WTC11 (cell line): ENCODE data around the gene PPP1CB. TPM values are rescaled to one million over a fixed set of nuclear protein-coding genes. Genes with fewer than 3 reads are reported as not detected.

Experiments
- ATAC-seq: fragments of 200-7000 bp; cut with Tn5 transposase; 2 replicates; pipeline ENCODE4 v1.10.0; 2021; ENCODE audit warnings: mild to moderate bottlenecking, moderate library complexity
- CTCF ChIA-PET: fragments of 300-600 bp; sonication (Branson Sonifier 250); formaldehyde crosslinking; loops from one replicate; lab custom pipeline; 2021; ENCODE audit warnings: antibody characterized with exemption; lab: Charles Lee
- POLR2A ChIA-PET: fragments of 350-600 bp; sonication (Branson Sonifier 250); formaldehyde crosslinking; loops from one replicate; lab custom pipeline; 2021; ENCODE audit warnings: antibody characterized with exemption; lab: Charles Lee
- DNase-seq: peaks from one replicate; pipeline ENCODE4 v3.0.0; 2021; ENCODE audit warnings: low spot score
- H3K27ac Mint-ChIP-seq: 2 replicates; pipeline ENCODE4 v1.8.0; 2021; ENCODE audit warnings: mixed read lengths
- H3K27me3 Mint-ChIP-seq: 2 replicates; pipeline ENCODE4 v1.8.0; 2021; ENCODE audit warnings: low read depth, mild to moderate bottlenecking, moderate library complexity, mixed read lengths
- H3K36me3 Mint-ChIP-seq: 2 replicates; pipeline ENCODE4 v1.8.0; 2021; ENCODE audit warnings: mixed read lengths
- H3K4me1 Mint-ChIP-seq: 2 replicates; pipeline ENCODE4 v1.8.0; 2022; ENCODE audit warnings: mixed read lengths
- H3K4me3 Mint-ChIP-seq: 2 replicates; pipeline ENCODE4 v1.8.0; 2021; ENCODE audit warnings: mild to moderate bottlenecking, moderate library complexity, mixed read lengths
- H3K9me3 Mint-ChIP-seq: 2 replicates; pipeline ENCODE4 v1.8.0; 2021; ENCODE audit warnings: mixed read lengths
- AFF4 ChIP-seq: sonication (generic); formaldehyde crosslinking; IDR thresholded peaks from 2 replicates; pipeline ENCODE4 v1.8.1; 2023; ENCODE audit warnings: mild to moderate bottlenecking, missing genetic modification reagents, borderline replicate concordance
- E2F1 ChIP-seq: sonication (generic); formaldehyde crosslinking; IDR thresholded peaks from 2 replicates; pipeline ENCODE4 v1.8.0; 2022; ENCODE audit warnings: mild to moderate bottlenecking, missing genetic modification reagents
- FOXK1 ChIP-seq: sonication (generic); formaldehyde crosslinking; IDR thresholded peaks from 2 replicates; pipeline ENCODE4 v1.8.0; 2022; ENCODE audit warnings: mild to moderate bottlenecking, moderate library complexity, missing genetic modification reagents
- GTF2I ChIP-seq: fragments of 250-450 bp; sonication (Bioruptor Pico); conservative IDR thresholded peaks from 2 replicates; pipeline ENCODE4 v1.4.0; 2021; ENCODE audit warnings: mild to moderate bottlenecking
- NR2C2 ChIP-seq: sonication (generic); formaldehyde crosslinking; IDR thresholded peaks from 2 replicates; pipeline ENCODE4 v1.8.0; 2022; ENCODE audit warnings: mild to moderate bottlenecking, missing genetic modification reagents
- OVOL2 ChIP-seq: fragments of 250-450 bp; sonication (Bioruptor Pico); IDR thresholded peaks from 2 replicates; pipeline ENCODE4 v1.9.0; 2021; ENCODE audit warnings: mild to moderate bottlenecking, borderline replicate concordance
- PREB ChIP-seq: sonication (generic); formaldehyde crosslinking; IDR thresholded peaks from 2 replicates; pipeline ENCODE4 v1.8.1; 2022; ENCODE audit warnings: mild to moderate bottlenecking, missing genetic modification reagents, moderate library complexity, borderline replicate concordance
- SOX15 ChIP-seq: fragments of 250-450 bp; sonication (Bioruptor Pico); IDR thresholded peaks from 2 replicates; pipeline ENCODE4 v1.9.0; 2021; ENCODE audit warnings: mild to moderate bottlenecking
- ZNF416 ChIP-seq: fragments of 250-450 bp; sonication (Bioruptor Pico); IDR thresholded peaks from 2 replicates; pipeline ENCODE4 v1.9.0; 2021; ENCODE audit warnings: mild to moderate bottlenecking, inconsistent platforms
- ZNF532 ChIP-seq: fragments of 250-450 bp; sonication (Bioruptor Pico); IDR thresholded peaks from 2 replicates; pipeline ENCODE4 v1.9.0; 2021; ENCODE audit warnings: mild to moderate bottlenecking, borderline replicate concordance
- total RNA-seq: library from RNA; stranded (reverse); gene quantifications from 3 replicates; pipeline ENCODE4 v1.2.3, GENCODE V29; 2021

Gene PPP1CB
- total RNA-seq, 1 experiment from 2014 or later: 133 TPM

- H3K36me3 Mint-ChIP-seq: peaks cover 5% of the 10 kb centered on the region; the same call in 1 of the 2 replicates
- CTCF ChIA-PET: no interaction called here
- H3K4me3 Mint-ChIP-seq: no peak overlapping the region
Measured at GRCh38 chr2:28702878-28703277, 48.8 kb upstream of the PPP1CB start.

More at GRCh38 chr2:28702878-28703277, 48.8 kb upstream of the PPP1CB start:
- ATAC-seq: no peak
- Mint-ChIP-seq H3K27ac (no peak overlapping the region), H3K27me3 (no peaks in the 10 kb centered on the region; the same call in 1 of the 2 replicates), H3K4me1 (peaks cover 7% of the 10 kb centered on the region), H3K9me3 (peaks cover 24% of the 10 kb centered on the region)
- TF ChIP-seq ZNF532 (CRISPR knock-in tag): no peak
- no peak for TF ChIP-seq NR2C2 (CRISPR knock-in tag)
- no peak for TF ChIP-seq E2F1 (CRISPR knock-in tag)
- TF ChIP-seq OVOL2 (CRISPR knock-in tag): no peak
- TF ChIP-seq FOXK1 (CRISPR knock-in tag): no peak
- no peak for TF ChIP-seq PREB (CRISPR knock-in tag)
- no peak for TF ChIP-seq AFF4 (CRISPR knock-in tag)
- TF ChIP-seq GTF2I (CRISPR knock-in tag): no peak
- TF ChIP-seq ZNF416 (CRISPR knock-in tag): no peak
- no peak for TF ChIP-seq SOX15 (CRISPR knock-in tag)
- TF ChIP-seq, all 79 proteins: peak for 0
- POLR2A ChIA-PET: interaction anchor here (0.6 kb wide), 1 partner anchor 31 kb away, joined by 4 read pairs; no protein-coding TSS in a partner anchor
- no peak for DNase-seq
